CD4-positive, alpha-beta T cell (primary cell): Measurements from ENCODE around the gene PFDN2. TPM values are rescaled to one million over a fixed set of nuclear protein-coding genes. Genes with fewer than 3 reads are reported as not detected.

Source experiments
- ATAC-seq: fragments of 200-7000 bp; cut with Tn5 transposase; one replicate; pipeline ENCODE4 v1.10.0; 2022; ENCODE audit warnings: mild to moderate bottlenecking; ENCODE audit not compliant: poor library complexity
- CTCF ChIA-PET: fragments of 350-600 bp; sonication (Branson Sonifier 250); formaldehyde crosslinking; loops from one replicate; lab custom pipeline; 2021; ENCODE audit warnings: antibody characterized with exemption, inconsistent platforms; lab: Charles Lee
- POLR2A ChIA-PET: fragments of 350-600 bp; sonication (Branson Sonifier 250); formaldehyde crosslinking; loops from one replicate; lab custom pipeline; 2021; ENCODE audit warnings: antibody characterized with exemption, inconsistent platforms; lab: Charles Lee
- DNase-seq, 14 experiments: peaks; one replicate each; pipeline ENCODE4 v3.0.0-alpha.2; 2013 to 2020; ENCODE audit warnings: mixed read lengths in 2 of 14
- H3K27ac ChIP-seq, 2 donors: one replicate each; pipeline versions ENCODE4 v1.5.1 to v1.7.0; 2013; ENCODE audit warnings: low read length in 2 of 2, low read depth in 1 of 2, mild to moderate bottlenecking in 1 of 2
- H3K27me3 ChIP-seq, 2 experiments: 1 replicate in 1 of 2; 2 replicates in 1 of 2; pipeline versions ENCODE4 v1.6.1 to v1.7.0; 2013; ENCODE audit warnings: low read length in 2 of 2, control low read depth in 1 of 2, mild to moderate bottlenecking in 1 of 2, moderate library complexity in 1 of 2; ENCODE audit not compliant: insufficient read depth in 2 of 2, control insufficient read depth in 1 of 2
- H3K36me3 ChIP-seq: one replicate; pipeline ENCODE4 v1.6.1; 2013; ENCODE audit warnings: low read length, control low read depth; ENCODE audit not compliant: insufficient read depth
- H3K4me1 ChIP-seq: one replicate; pipeline ENCODE4 v1.6.1; 2013; ENCODE audit warnings: low read length, control low read depth; ENCODE audit not compliant: insufficient read depth
- H3K4me3 ChIP-seq: one replicate; pipeline ENCODE4 v1.5.1; 2013; ENCODE audit warnings: mild to moderate bottlenecking, low read length, moderate library complexity
- H3K9me3 ChIP-seq, 2 experiments: 1 replicate in 1 of 2; 2 replicates in 1 of 2; pipeline versions ENCODE4 v1.6.1 to v1.7.0; 2013; ENCODE audit warnings: low read length in 2 of 2, mild to moderate bottlenecking in 2 of 2, control low read depth in 1 of 2, moderate library complexity in 1 of 2; ENCODE audit not compliant: control insufficient read depth in 1 of 2, insufficient read depth in 1 of 2
- H3K27ac Mint-ChIP-seq: one replicate; pipeline ENCODE4 v1.8.0; 2020; ENCODE audit warnings: mixed read lengths
- H3K27me3 Mint-ChIP-seq: one replicate; pipeline ENCODE4 v1.8.0; 2021; ENCODE audit warnings: mixed read lengths
- H3K36me3 Mint-ChIP-seq: one replicate; pipeline ENCODE4 v1.8.0; 2021; ENCODE audit warnings: low read depth, mixed read lengths
- H3K4me1 Mint-ChIP-seq: one replicate; pipeline ENCODE4 v1.8.0; 2021; ENCODE audit warnings: low read depth, mixed read lengths
- H3K4me3 Mint-ChIP-seq: one replicate; pipeline ENCODE4 v1.8.0; 2020; ENCODE audit warnings: mild to moderate bottlenecking, mixed read lengths
- H3K9me3 Mint-ChIP-seq: one replicate; pipeline ENCODE4 v1.8.0; 2020; ENCODE audit warnings: mixed read lengths
- CTCF ChIP-seq: fragments of 200-600 bp; IDR thresholded peaks from one replicate; pipeline ENCODE4 v1.8.0; 2022; ENCODE audit warnings: antibody characterized with exemption, mild to moderate bottlenecking
- intact Hi-C, 2 experiments: fragments of 100-400 bp; cut with DNase I in 1 of 2; cut with micrococcal nuclease in 1 of 2; formaldehyde crosslinking; loops; one replicate each; pipeline versions ENCODE4 v1.15.1 to v1.9.0; 2023 to 2025; cut with DNase I, micrococcal nuclease
- total RNA-seq, 174 experiments: library from RNA in 2 of 174; stranded (reverse) in 2 of 174; gene quantifications; one replicate each; pipeline ENCODE4 v1.2.3 and lab custom pipeline; 2021 to 2026

PFDN2 gene
- total RNA-seq, 2 experiments from 2014 or later, result 46.2 to 57.7 TPM

DNA sequence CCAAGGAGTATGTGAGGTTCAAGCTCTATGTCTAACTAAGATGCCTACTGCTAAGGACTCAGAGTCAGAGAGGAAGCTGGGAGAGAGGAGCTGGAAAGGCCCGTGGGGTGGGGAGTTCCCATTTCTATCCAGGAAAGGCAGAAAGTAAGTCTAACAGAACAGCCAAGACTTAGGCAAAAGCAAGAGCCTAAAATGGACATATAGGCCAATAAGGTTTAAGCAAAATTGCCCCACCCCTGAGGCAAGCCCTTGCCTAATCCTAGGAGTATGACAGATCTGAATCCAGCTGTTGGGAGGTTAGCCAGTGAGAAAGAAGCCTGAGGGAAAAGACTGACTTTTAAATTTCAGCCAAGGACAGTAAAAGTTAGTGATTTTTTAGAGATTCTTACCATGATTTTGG, 21.3 kb downstream of the PFDN2 start:
- CTCF ChIA-PET, result interaction anchor here (1.2 to 5.8 kb wide), 5 partner anchors 26 to 100 kb away, joined by 8 to 66 read pairs (median 36); partner anchors contain the start of genes ARHGAP30, TSTD1 and USF1
- no peak for TF ChIP-seq CTCF
- intact Hi-C loops, result loop anchor here (5.0 to 10.0 kb wide), 2 partner anchors 259 to 262 kb away; no protein-coding TSS in a partner anchor
- peaks cover 30% of the 10 kb centered on the region for H3K36me3 Mint-ChIP-seq
- Histone ChIP-seq H3K4me3 (no peak overlapping the region), H3K36me3 (peaks cover 16% of the 10 kb centered on the region), H3K27me3 (no peaks in the 10 kb centered on the region), H3K9me3 (no peaks in the 10 kb centered on the region), H3K4me1 (peaks cover 22% of the 10 kb centered on the region), H3K27ac (no peak overlapping the region)
- ATAC-seq (no peak), DNase-seq (peak in 3 of 14 experiments; percentile 5 to 49 (median 42))
- POLR2A ChIA-PET, result interaction anchor here (0.9 to 5.2 kb wide), 8 partner anchors 12 to 105 kb away, joined by 3 to 79 read pairs (median 5); partner anchors contain the start of genes ARHGAP30, NDUFS2, PPOX and TSTD1
- no peaks in the 10 kb centered on the region for H3K9me3 Mint-ChIP-seq
- peaks cover 23% of the 10 kb centered on the region for H3K4me1 Mint-ChIP-seq
- H3K27me3 Mint-ChIP-seq, result peaks cover 6% of the 10 kb centered on the region
- H3K27ac Mint-ChIP-seq, result peak overlapping the region; percentile 90
- H3K4me3 Mint-ChIP-seq, result peak overlapping the region; percentile 45

- peaks cover 26% of the 10 kb centered on the region for H3K36me3 Mint-ChIP-seq
- H3K4me3 Mint-ChIP-seq, result no peak overlapping the region
- H3K9me3 Mint-ChIP-seq, result no peaks in the 10 kb centered on the region
- H3K27me3 ChIP-seq, result no peaks in the 10 kb centered on the region
- peaks cover 23% of the 10 kb centered on the region for H3K4me1 Mint-ChIP-seq
- no peak overlapping the region for H3K4me3 ChIP-seq
- H3K36me3 ChIP-seq, result peaks cover 15% of the 10 kb centered on the region
- intact Hi-C loops, result loop anchor here (5.0 to 10.0 kb wide), 2 partner anchors 259 to 261 kb away; no protein-coding TSS in a partner anchor
- no peak overlapping the region for H3K27ac ChIP-seq
- H3K27me3 Mint-ChIP-seq, result peaks cover 6% of the 10 kb centered on the region
- TF ChIP-seq CTCF, result no peak
- H3K27ac Mint-ChIP-seq, result peak overlapping the region; percentile 90
- POLR2A ChIA-PET, result interaction anchor here (4.9 to 5.2 kb wide), 2 partner anchors 26 to 50 kb away, joined by 62 to 79 read pairs; partner anchors contain the start of genes ARHGAP30 and USF1
- no peak for DNase-seq
- no peaks in the 10 kb centered on the region for H3K9me3 ChIP-seq
- CTCF ChIA-PET, result interaction anchor here (2.9 to 5.8 kb wide), 3 partner anchors 25 to 99 kb away, joined by 36 to 66 read pairs (median 46); partner anchors contain the start of genes ARHGAP30 and TSTD1
- peaks cover 22% of the 10 kb centered on the region for H3K4me1 ChIP-seq
- ATAC-seq, result no peak
Observed at GRCh38 chr1:161096015-161096414, 21.8 kb downstream of the PFDN2 start.

DNA sequence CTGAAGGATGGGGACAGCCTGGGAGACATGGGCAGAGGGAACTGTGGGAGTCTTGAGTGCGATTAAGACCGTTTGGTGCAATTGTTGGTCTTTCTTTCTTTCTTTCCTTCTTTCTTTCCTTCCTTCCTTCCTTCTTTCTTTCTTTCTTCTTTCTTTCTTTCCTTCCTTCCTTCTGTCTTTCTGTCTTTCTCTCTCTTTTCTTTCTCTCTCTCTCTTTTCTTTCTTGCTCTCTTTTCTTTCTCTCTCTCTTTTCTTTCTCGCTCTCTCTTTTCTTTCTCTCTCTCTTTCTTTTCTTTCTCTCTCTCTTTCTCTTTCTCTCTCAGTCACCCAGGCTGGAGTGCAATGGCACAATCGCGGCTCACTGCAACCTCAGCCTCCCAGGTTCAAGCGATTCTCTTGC, 22.6 kb downstream of the PFDN2 start:
- Mint-ChIP-seq H3K4me1 (peaks cover 30% of the 10 kb centered on the region), H3K9me3 (no peaks in the 10 kb centered on the region), H3K4me3 (no peak overlapping the region), H3K36me3 (peaks cover 19% of the 10 kb centered on the region), H3K27ac (no peak overlapping the region), H3K27me3 (peaks cover 6% of the 10 kb centered on the region)
- POLR2A ChIA-PET, result interaction anchor here (1.0 to 4.9 kb wide), 2 partner anchors 25 to 50 kb away, joined by 4 to 79 read pairs; partner anchors contain the start of gene ARHGAP30
- Histone ChIP-seq H3K27me3 (no peaks in the 10 kb centered on the region), H3K4me3 (no peak overlapping the region), H3K27ac (no peak overlapping the region), H3K4me1 (peaks cover 22% of the 10 kb centered on the region), H3K9me3 (no peaks in the 10 kb centered on the region), H3K36me3 (peaks cover 8% of the 10 kb centered on the region)
- CTCF ChIA-PET, result interaction anchor here (5.8 kb wide), 1 partner anchor 99 kb away, joined by 46 read pairs; no protein-coding TSS in a partner anchor
- no peak for DNase-seq
- ATAC-seq, result no peak
- TF ChIP-seq CTCF, result peak; percentile 21
- intact Hi-C loops, result loop anchor here (5.0 to 10.0 kb wide), 2 partner anchors 258 to 260 kb away; no protein-coding TSS in a partner anchor
